BLaER1 (cell line): ENCODE measurements around the gene PTPRD.

ENCODE experiments used
- H3K27ac ChIP-seq: shearing (Covaris generic); formaldehyde crosslinking; 2 replicates; pipeline ENCODE4 v1.8.1; 2022
- H3K27me3 ChIP-seq: shearing (Covaris generic); formaldehyde crosslinking; 2 replicates; pipeline ENCODE4 v1.8.1; 2022
- H3K36me3 ChIP-seq: shearing (Covaris generic); formaldehyde crosslinking; 2 replicates; pipeline ENCODE4 v1.8.1; 2022
- H3K4me1 ChIP-seq: shearing (Covaris generic); formaldehyde crosslinking; 2 replicates; pipeline ENCODE4 v1.8.1; 2022
- H3K4me2 ChIP-seq: shearing (Covaris generic); formaldehyde crosslinking; 2 replicates; pipeline ENCODE4 v1.8.1; 2022
- H3K4me3 ChIP-seq: shearing (Covaris generic); formaldehyde crosslinking; 2 replicates; pipeline ENCODE4 v1.8.1; 2022
- H3K9ac ChIP-seq: shearing (Covaris generic); formaldehyde crosslinking; 2 replicates; pipeline ENCODE4 v1.8.1; 2022
- H3K9me3 ChIP-seq: shearing (Covaris generic); formaldehyde crosslinking; 2 replicates; pipeline ENCODE4 v1.8.1; 2022
- H4K20me1 ChIP-seq: shearing (Covaris generic); formaldehyde crosslinking; 2 replicates; pipeline ENCODE4 v1.8.1; 2022
- Cebpa-rat ChIP-seq: shearing (Covaris generic); IDR thresholded peaks from 2 replicates; pipeline ENCODE4 v1.8.1; 2022

Gene PTPRD

DNA sequence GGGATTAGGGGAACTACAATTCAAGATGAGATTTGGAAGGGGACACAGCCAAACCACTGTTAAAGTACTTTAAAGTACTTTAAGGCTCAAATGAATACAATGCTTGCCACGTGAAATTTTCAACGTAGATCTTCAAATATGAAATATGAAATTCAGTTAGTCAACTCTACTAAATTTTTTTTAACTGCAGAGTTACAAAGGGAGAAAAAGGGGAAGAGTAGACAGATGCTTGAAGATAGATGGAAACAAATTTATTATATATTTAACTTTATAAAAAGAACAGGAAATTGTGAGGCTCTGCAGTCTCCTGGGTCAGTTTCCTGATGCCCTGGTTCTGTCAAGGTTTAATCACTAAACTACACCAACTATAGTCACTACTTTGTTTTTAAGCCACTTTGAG is 2027.8 kb downstream of the PTPRD start:
- Histone ChIP-seq H3K4me3 (no peak overlapping the region), H3K27ac (no peak overlapping the region), H3K27me3 (no peaks in the 10 kb centered on the region), H4K20me1 (no peaks in the 10 kb centered on the region), H3K4me2 (no peak overlapping the region), H3K9ac (no peak overlapping the region), H3K4me1 (no peaks in the 10 kb centered on the region), H3K9me3 (no peaks in the 10 kb centered on the region), H3K36me3 (no peaks in the 10 kb centered on the region)
- no peak for TF ChIP-seq Cebpa-rat

DNA sequence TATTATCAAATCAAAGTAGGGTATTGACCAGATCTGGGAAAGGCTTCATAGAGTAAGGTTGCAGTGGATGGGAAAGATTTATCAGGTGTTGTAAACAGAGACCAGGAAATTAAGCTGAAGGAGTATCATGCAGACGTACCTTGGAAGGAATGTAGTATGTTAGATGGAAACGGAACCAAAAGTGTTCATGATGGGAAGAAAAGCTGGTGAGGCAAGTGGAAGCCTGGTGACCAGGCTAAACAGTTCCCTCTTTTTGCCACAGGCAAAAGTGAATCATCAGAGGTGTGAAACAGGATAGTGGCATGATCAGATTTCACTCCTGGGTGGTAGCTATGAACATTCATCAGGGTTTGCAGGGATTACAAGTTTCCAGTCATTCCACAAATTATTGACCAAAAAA is 2033.1 kb downstream of the PTPRD start:
- Histone ChIP-seq H3K4me2 (no peak overlapping the region), H3K27ac (no peak overlapping the region), H3K27me3 (no peaks in the 10 kb centered on the region), H3K9me3 (no peaks in the 10 kb centered on the region), H3K4me3 (no peak overlapping the region), H3K4me1 (no peaks in the 10 kb centered on the region), H4K20me1 (no peaks in the 10 kb centered on the region), H3K9ac (no peak overlapping the region), H3K36me3 (no peaks in the 10 kb centered on the region)
- TF ChIP-seq Cebpa-rat: no peak

DNA sequence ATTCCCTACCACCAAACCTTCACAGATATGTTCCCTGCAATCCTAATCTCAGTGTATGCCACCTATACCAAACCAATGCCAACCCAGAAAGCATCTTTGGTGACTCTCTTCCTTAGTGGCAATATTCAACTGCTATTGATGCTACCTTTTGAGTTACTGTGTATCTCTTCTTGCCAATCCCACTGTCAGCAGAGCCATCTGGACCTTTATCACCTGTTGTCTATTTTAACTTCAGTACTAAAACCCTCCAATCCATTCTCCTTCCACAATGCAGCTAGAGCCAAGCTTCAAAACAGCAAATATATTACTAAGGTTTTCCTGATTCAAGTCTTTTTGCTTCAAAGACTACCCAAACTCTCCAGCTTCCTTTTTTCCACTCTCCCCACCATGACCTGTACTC is 2036.1 kb downstream of the PTPRD start:
- no peaks in the 10 kb centered on the region for H3K27me3 ChIP-seq
- H3K36me3 ChIP-seq: no peaks in the 10 kb centered on the region
- H3K9me3 ChIP-seq: no peaks in the 10 kb centered on the region
- TF ChIP-seq Cebpa-rat: no peak
- no peaks in the 10 kb centered on the region for H4K20me1 ChIP-seq
- H3K4me3 ChIP-seq: no peak overlapping the region
- no peak overlapping the region for H3K4me2 ChIP-seq
- no peak overlapping the region for H3K9ac ChIP-seq
- no peak overlapping the region for H3K27ac ChIP-seq
- H3K4me1 ChIP-seq: no peaks in the 10 kb centered on the region

DNA sequence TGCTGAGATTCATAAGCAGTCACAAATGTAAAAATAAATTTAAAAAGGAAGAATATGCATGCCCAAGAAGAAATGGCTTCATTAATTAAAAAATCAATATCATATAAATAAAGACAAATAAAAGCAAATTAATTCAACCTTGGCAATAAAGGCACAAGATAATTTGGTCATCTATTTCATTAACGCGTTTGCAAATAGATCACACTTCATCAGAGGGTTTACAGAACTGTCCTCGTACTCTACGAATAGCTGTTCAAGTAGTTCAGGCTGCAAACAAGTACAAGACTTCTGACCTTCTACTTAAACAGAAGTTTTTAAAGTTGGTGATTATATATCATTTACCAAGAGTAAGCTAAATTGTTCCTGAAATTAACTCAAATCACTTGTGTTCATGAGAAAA is 2038.0 kb downstream of the PTPRD start:
- no peak for TF ChIP-seq Cebpa-rat
- Histone ChIP-seq H3K4me2 (no peak overlapping the region), H3K36me3 (no peaks in the 10 kb centered on the region), H3K4me3 (no peak overlapping the region), H3K9ac (no peak overlapping the region), H3K4me1 (no peaks in the 10 kb centered on the region), H3K27me3 (no peaks in the 10 kb centered on the region), H3K9me3 (no peaks in the 10 kb centered on the region), H4K20me1 (no peaks in the 10 kb centered on the region), H3K27ac (no peak overlapping the region)

DNA sequence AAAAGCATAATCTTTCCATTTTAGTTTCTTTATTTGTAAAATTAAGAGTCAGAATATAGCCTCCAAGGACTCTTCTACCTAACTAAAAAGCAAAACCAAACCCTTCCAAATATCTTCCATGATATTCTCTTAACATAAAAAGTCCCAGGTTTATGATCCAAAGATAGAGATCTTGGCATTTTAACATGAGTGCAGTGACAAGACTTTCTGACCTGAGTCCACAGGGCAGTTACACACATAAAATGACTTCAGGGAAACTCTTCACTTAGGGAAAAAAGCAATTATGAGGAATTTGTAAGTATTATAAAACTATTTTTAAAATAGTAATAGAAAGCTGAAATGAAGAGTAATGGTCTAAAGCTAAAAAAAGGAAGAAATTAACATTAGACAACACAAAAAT is 2040.6 kb downstream of the PTPRD start:
- no peaks in the 10 kb centered on the region for H3K9me3 ChIP-seq
- TF ChIP-seq Cebpa-rat: no peak
- no peaks in the 10 kb centered on the region for H3K36me3 ChIP-seq
- H3K4me3 ChIP-seq: no peak overlapping the region
- H3K9ac ChIP-seq: no peak overlapping the region
- H3K4me2 ChIP-seq: no peak overlapping the region
- no peaks in the 10 kb centered on the region for H3K4me1 ChIP-seq
- no peaks in the 10 kb centered on the region for H3K27me3 ChIP-seq
- H3K27ac ChIP-seq: no peak overlapping the region
- H4K20me1 ChIP-seq: no peaks in the 10 kb centered on the region

DNA sequence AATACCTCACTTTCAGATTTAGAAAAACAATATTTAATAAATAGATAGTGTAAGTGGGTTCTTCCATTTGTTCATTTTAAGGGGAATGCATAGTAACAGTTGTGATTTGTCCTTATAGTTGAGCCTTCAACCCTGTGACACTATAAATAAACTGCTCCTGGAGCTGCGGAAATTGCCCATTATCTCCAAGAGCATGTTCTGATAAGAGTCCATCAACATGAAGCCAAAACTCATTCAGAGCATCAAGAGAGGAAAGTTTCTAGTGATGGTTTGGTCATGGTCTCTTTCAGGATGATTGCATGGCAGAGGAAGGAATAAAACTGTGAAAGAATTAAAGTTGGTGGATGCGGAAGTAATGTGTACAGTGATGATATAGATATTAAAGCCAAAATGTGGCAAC is 2041.2 kb downstream of the PTPRD start:
- no peaks in the 10 kb centered on the region for H3K27me3 ChIP-seq
- H3K36me3 ChIP-seq: no peaks in the 10 kb centered on the region
- no peak overlapping the region for H3K4me3 ChIP-seq
- no peaks in the 10 kb centered on the region for H3K4me1 ChIP-seq
- no peak for TF ChIP-seq Cebpa-rat
- H3K9ac ChIP-seq: no peak overlapping the region
- H4K20me1 ChIP-seq: no peaks in the 10 kb centered on the region
- no peak overlapping the region for H3K27ac ChIP-seq
- no peaks in the 10 kb centered on the region for H3K9me3 ChIP-seq
- no peak overlapping the region for H3K4me2 ChIP-seq

DNA sequence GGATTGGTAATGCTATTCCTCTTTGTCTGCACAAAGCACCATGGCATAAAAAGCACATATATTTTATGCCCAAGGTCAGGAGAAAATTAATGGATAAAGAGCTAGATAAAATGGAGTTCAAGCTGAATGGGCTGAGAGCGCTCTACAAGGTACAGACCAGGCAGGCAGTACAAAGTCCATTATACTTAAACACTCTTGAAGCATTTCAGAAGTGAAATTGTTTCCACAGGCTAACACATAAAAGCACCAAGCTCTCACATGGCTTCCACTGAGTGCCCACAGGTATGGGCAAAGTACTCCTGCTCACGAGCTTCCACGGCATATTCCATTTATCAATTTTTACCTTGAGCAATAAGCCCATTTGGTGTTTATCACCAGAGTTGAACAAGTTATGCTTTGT is 2042.0 kb downstream of the PTPRD start:
- H3K4me3 ChIP-seq: no peak overlapping the region
- H3K36me3 ChIP-seq: no peaks in the 10 kb centered on the region
- H3K9ac ChIP-seq: no peak overlapping the region
- no peaks in the 10 kb centered on the region for H3K9me3 ChIP-seq
- no peak for TF ChIP-seq Cebpa-rat
- H4K20me1 ChIP-seq: no peaks in the 10 kb centered on the region
- no peaks in the 10 kb centered on the region for H3K4me1 ChIP-seq
- H3K4me2 ChIP-seq: no peak overlapping the region
- H3K27ac ChIP-seq: no peak overlapping the region
- H3K27me3 ChIP-seq: no peaks in the 10 kb centered on the region

DNA sequence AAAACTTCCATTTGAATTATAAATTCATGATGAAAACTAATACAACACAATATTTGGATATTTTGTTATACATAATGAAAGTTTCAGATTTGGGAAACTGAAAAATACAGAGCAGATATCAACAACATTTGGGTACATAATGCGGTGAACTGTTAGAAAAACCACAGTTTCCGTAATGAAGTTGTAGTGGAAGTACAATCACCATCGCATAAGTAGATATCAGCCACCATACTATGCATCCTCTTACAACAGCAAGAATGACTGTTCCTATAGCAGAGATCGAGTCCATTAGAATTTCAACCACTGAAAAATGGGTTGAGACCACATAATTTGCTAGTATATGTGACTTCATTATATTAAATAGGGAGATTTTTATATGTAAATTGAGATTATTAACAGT is 2043.0 kb downstream of the PTPRD start:
- no peaks in the 10 kb centered on the region for H3K9me3 ChIP-seq
- no peak overlapping the region for H3K9ac ChIP-seq
- no peak overlapping the region for H3K4me2 ChIP-seq
- H3K4me3 ChIP-seq: no peak overlapping the region
- TF ChIP-seq Cebpa-rat: no peak
- no peaks in the 10 kb centered on the region for H3K36me3 ChIP-seq
- H3K27ac ChIP-seq: no peak overlapping the region
- H3K27me3 ChIP-seq: no peaks in the 10 kb centered on the region
- no peaks in the 10 kb centered on the region for H4K20me1 ChIP-seq
- H3K4me1 ChIP-seq: no peaks in the 10 kb centered on the region

DNA sequence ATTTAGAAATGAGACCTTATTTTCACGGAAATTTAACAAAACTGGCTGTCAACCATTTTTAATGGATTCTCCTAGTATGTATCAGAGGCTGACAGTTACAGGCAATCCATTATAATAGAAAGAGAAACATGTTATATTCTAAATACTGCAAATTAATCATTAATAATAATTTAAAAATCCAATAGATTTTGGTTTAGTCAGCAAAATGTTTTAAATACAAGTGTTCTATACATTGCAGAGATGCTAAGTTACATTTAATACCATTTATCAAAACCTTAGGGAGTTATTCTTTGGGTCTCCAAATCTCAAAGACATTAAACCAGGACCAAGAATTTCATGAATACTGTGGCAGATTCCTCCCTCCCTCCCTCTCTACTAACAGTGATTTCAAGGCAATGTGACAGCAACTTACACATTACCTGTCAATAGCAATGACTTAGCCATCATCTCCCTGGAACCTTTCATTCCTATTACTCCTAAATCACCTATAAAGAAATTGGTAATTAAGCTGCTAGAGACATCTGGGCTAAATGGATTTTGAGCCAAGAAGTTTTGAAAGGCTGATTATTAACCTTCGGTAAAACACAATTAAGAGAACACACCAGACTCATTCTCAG is 2044.7 kb downstream of the PTPRD start:
- Histone ChIP-seq H3K4me3 (no peak overlapping the region), H3K4me1 (no peaks in the 10 kb centered on the region), H3K4me2 (no peak overlapping the region), H4K20me1 (no peaks in the 10 kb centered on the region), H3K9ac (no peak overlapping the region), H3K9me3 (no peaks in the 10 kb centered on the region), H3K27ac (no peak overlapping the region), H3K27me3 (no peaks in the 10 kb centered on the region), H3K36me3 (no peaks in the 10 kb centered on the region)
- TF ChIP-seq Cebpa-rat: no peak

DNA sequence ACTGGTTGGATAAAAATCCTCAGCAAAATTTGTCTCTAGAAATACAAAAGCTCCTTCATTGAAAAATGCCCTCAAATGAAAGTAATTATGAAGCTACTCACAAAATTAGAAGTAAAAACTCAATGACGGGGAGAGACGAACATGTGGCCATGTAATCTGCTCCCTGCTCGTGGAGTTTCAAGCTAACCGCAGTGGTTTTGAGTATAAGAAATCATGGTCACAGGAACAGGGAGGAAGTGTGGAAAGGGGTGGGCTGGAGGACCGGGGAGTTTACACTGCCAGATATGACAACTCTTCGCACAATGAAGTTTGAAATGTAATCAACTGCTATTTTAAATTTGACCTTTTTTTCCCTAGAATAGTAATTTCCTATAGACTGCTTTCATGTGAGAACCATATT is 2047.8 kb downstream of the PTPRD start:
- no peaks in the 10 kb centered on the region for H3K27me3 ChIP-seq
- H3K27ac ChIP-seq: no peak overlapping the region
- H3K4me2 ChIP-seq: no peak overlapping the region
- no peaks in the 10 kb centered on the region for H4K20me1 ChIP-seq
- TF ChIP-seq Cebpa-rat: no peak
- no peaks in the 10 kb centered on the region for H3K9me3 ChIP-seq
- H3K4me3 ChIP-seq: no peak overlapping the region
- no peaks in the 10 kb centered on the region for H3K4me1 ChIP-seq
- H3K9ac ChIP-seq: no peak overlapping the region
- no peaks in the 10 kb centered on the region for H3K36me3 ChIP-seq
